ENCODE data around the gene TCEAL1. TPM values are rescaled to one million over a fixed set of nuclear protein-coding genes. Genes with fewer than 3 reads are reported as not detected.

Gene TCEAL1
- total RNA-seq, 1 experiment from 2014 or later = not detected

DNA sequence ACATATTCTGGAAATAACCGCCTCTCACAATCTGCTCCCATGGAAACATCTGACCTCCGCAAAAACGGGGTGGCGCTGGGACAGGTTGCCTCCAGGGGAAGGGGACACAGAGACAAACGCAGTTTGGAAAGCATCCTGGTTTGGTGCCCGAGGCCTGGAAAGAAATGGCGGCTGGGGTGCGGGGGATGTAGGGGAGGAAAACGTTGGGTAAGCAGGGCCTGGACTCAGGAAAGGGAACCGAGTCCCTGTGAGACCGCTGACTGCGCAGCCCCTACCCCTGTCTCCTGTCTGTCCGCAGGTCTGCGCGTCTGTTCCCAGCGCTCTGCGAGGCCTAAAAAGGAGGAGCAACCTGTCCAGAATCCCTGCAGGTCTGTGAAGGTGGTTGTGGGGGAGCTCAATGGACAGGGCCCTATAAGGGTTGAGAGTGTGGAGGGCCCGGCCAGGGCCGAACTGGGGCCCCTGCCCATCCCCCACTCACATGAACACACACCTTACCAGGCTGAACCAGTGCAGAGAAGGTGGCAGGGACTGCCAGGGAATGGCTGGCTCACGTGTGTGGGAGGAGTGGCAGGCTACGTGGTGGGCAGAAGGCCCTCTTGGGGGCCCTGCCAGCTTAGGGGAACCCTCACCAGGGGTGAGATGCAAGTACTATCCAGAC lies 20.3 kb upstream of the TCEAL1 start:
- TF ChIP-seq POLR2AphosphoS5 (IDR thresholded peaks at IDR 0.05; ENCODE audit: low read depth, low read length) (no peak), YY1 (IDR thresholded peaks at IDR 0.05; ENCODE audit: extremely low read depth, insufficient replicate concordance, low read depth, low read length) (no peak), TCF7L2 (IDR thresholded peaks at IDR 0.05; ENCODE audit: borderline replicate concordance, extremely low read depth, insufficient read depth, insufficient read length) (no peak), SIN3A (IDR thresholded peaks at IDR 0.05; ENCODE audit: low read depth) (no peak), SP1 (IDR thresholded peaks at IDR 0.05; ENCODE audit: low read depth) (no peak), ZNF274 (IDR thresholded peaks at IDR 0.05; ENCODE audit: low read depth, low read length) (no peak), JUND (IDR thresholded peaks at IDR 0.05) (no peak), CBX3 (IDR thresholded peaks at IDR 0.05; ENCODE audit: low read depth) (no peak), EGR1 (IDR thresholded peaks at IDR 0.05; ENCODE audit: low read depth) (no peak), EZH2phosphoT487 (IDR thresholded peaks at IDR 0.05; ENCODE audit: borderline replicate concordance) (no peak), SRF (IDR thresholded peaks at IDR 0.05; ENCODE audit: low read depth) (no peak), ELF1 (IDR thresholded peaks at IDR 0.05; ENCODE audit: borderline replicate concordance, low read depth) (no peak)
- TF ChIP-seq, protein P1, sequence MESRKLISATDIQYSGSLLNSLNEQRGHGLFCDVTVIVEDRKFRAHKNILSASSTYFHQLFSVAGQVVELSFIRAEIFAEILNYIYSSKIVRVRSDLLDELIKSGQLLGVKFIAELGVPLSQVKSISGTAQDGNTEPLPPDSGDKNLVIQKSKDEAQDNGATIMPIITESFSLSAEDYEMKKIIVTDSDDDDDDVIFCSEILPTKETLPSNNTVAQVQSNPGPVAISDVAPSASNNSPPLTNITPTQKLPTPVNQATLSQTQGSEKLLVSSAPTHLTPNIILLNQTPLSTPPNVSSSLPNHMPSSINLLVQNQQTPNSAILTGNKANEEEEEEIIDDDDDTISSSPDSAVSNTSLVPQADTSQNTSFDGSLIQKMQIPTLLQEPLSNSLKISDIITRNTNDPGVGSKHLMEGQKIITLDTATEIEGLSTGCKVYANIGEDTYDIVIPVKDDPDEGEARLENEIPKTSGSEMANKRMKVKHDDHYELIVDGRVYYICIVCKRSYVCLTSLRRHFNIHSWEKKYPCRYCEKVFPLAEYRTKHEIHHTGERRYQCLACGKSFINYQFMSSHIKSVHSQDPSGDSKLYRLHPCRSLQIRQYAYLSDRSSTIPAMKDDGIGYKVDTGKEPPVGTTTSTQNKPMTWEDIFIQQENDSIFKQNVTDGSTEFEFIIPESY (IDR thresholded peaks at IDR 0.05; ENCODE audit: extremely low read depth, insufficient replicate concordance, low read length) = no peak
- TF ChIP-seq, protein P2, sequence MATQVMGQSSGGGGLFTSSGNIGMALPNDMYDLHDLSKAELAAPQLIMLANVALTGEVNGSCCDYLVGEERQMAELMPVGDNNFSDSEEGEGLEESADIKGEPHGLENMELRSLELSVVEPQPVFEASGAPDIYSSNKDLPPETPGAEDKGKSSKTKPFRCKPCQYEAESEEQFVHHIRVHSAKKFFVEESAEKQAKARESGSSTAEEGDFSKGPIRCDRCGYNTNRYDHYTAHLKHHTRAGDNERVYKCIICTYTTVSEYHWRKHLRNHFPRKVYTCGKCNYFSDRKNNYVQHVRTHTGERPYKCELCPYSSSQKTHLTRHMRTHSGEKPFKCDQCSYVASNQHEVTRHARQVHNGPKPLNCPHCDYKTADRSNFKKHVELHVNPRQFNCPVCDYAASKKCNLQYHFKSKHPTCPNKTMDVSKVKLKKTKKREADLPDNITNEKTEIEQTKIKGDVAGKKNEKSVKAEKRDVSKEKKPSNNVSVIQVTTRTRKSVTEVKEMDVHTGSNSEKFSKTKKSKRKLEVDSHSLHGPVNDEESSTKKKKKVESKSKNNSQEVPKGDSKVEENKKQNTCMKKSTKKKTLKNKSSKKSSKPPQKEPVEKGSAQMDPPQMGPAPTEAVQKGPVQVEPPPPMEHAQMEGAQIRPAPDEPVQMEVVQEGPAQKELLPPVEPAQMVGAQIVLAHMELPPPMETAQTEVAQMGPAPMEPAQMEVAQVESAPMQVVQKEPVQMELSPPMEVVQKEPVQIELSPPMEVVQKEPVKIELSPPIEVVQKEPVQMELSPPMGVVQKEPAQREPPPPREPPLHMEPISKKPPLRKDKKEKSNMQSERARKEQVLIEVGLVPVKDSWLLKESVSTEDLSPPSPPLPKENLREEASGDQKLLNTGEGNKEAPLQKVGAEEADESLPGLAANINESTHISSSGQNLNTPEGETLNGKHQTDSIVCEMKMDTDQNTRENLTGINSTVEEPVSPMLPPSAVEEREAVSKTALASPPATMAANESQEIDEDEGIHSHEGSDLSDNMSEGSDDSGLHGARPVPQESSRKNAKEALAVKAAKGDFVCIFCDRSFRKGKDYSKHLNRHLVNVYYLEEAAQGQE (IDR thresholded peaks at IDR 0.05; ENCODE audit: low read depth) = no peak
- Histone ChIP-seq H3K4me3 (replicated peaks in 1 of 2; ENCODE audit: low read depth in 1 of 2, low read length in 2 of 2) (no peak overlapping the region), H3K27ac (ENCODE audit: low read depth, low read length) (no peak overlapping the region), H3K4me1 (ENCODE audit: control insufficient read depth in 1 of 2, insufficient read depth in 2 of 2, low read length in 2 of 2) (no peaks in the 10 kb centered on the region), H3K36me3 (ENCODE audit: control insufficient read depth in 1 of 2, insufficient read depth in 2 of 2, low read length in 2 of 2) (no peaks in the 10 kb centered on the region), H3K79me2 (ENCODE audit: insufficient read depth, low read length) (no peaks in the 10 kb centered on the region), H3K4me2 (ENCODE audit: low read length) (no peak overlapping the region), H2AFZ (ENCODE audit: low read depth, low read length, poor library complexity, severe bottlenecking) (no peak overlapping the region), H3K9me2 (ENCODE audit: insufficient read depth) (no peaks in the 10 kb centered on the region), H3K9me3 (ENCODE audit: control insufficient read depth in 1 of 2, insufficient read depth in 1 of 2, low read depth in 1 of 2, low read length in 2 of 2) (no peaks in the 10 kb centered on the region), H3K9ac (ENCODE audit: low read length) (no peak overlapping the region), H3K27me3 (ENCODE audit: insufficient read depth, low read length) (no peaks in the 10 kb centered on the region), H4K20me1 (ENCODE audit: insufficient read depth) (no peaks in the 10 kb centered on the region)
- BruUV-seq (replicated peaks) = no TSS peak
- DNase-seq (ENCODE audit: low read depth, low spot score) = no peak
- ChIA-PET RAD21 (ENCODE audit: low non-redundant PET in 1 of 2, low total read pairs in 2 of 2, uncharacterized antibody in 2 of 2, unreplicated experiment in 2 of 2) (no interaction called here), POLR2A (no interaction called here), CTCF (no interaction called here)
- intact Hi-C loops (cut with micrococcal nuclease) = no loop called here
- no peak for ATAC-seq
